Thoracic aorta (tissue), 2 donors: Measurements from ENCODE around the gene RBM47. TPM values are rescaled to one million over a fixed set of nuclear protein-coding genes. Genes with fewer than 3 reads are reported as not detected.

Experiments
- ATAC-seq: fragments of 150-250 bp; one replicate; pipeline ENCODE4 v1.8.0; 2017; ENCODE audit warnings: low read depth; ENCODE audit not compliant: insufficient number of reproducible peaks, low FRiP score
- DNase-seq: peaks from one replicate; pipeline ENCODE4 v3.0.0-alpha.2; 2020; ENCODE audit warnings: low spot score
- H3K27ac ChIP-seq, 2 donors: fragments of 200-600 bp; sonication (generic); 1 replicate in 1 of 2; 2 replicates in 1 of 2; pipeline ENCODE4 v1.5.1; 2016; ENCODE audit warnings: mild to moderate bottlenecking in 2 of 2, moderate library complexity in 2 of 2
- H3K27me3 ChIP-seq: fragments of 200-600 bp; sonication (generic); replicated peaks from 2 replicates; pipeline ENCODE4 v1.6.0; 2016; ENCODE audit warnings: mild to moderate bottlenecking; ENCODE audit not compliant: insufficient read depth
- H3K36me3 ChIP-seq: fragments of 200-600 bp; sonication (generic); one replicate; pipeline ENCODE4 v1.5.1; 2016
- H3K4me1 ChIP-seq, 2 donors: fragments of 200-600 bp; sonication (generic); 1 replicate in 1 of 2; 2 replicates in 1 of 2; pipeline versions ENCODE4 v1.5.1 to v1.6.0; 2016; ENCODE audit warnings: low read depth in 2 of 2, mild to moderate bottlenecking in 1 of 2; ENCODE audit not compliant: control insufficient read depth in 1 of 2
- H3K4me3 ChIP-seq: fragments of 200-600 bp; sonication (generic); 2 replicates; pipeline ENCODE4 v1.5.1; 2016; ENCODE audit warnings: mild to moderate bottlenecking
- H3K9me3 ChIP-seq: fragments of 200-600 bp; sonication (generic); 2 replicates; pipeline ENCODE4 v1.5.1; 2016
- CTCF ChIP-seq: fragments of 200-600 bp; sonication (generic); IDR thresholded peaks from one replicate; pipeline ENCODE4 v1.5.1; 2019; ENCODE audit warnings: antibody characterized with exemption
- total RNA-seq, 2 donors: library from RNA; depleted of rRNA; stranded (reverse); fragments of >200 nt; gene quantifications; one replicate each; pipeline versions ENCODE4 v1.1.0 to v1.2.3, GENCODE V29; 2016

The RBM47 gene
- total RNA-seq, 2 donors from 2014 or later: 31.5 to 56.7 TPM

DNA sequence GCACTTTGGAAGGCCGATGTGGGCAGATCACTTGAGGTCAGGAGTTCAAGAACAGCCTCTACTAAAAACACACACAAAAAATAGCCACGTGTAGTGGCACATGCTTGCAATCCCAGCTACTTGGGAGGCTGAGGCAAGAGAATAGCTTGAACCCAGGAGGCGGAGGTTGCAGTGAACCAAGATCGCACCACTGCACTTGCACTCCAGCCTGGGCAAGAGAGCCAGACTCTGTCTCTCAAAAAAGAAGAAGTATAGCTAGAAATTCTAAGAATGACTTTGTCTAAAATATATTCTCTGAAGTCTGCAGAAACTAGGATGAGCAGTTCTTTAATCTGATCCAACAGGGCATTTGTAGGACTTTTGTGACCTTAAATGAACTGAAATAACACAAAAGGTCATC, 17.4 kb downstream of the RBM47 start:
- Histone ChIP-seq H3K4me3 (no peak overlapping the region), H3K27me3 (no peaks in the 10 kb centered on the region), H3K27ac (no peak overlapping the region), H3K9me3 (no peaks in the 10 kb centered on the region), H3K36me3 (no peaks in the 10 kb centered on the region), H3K4me1 (no peaks in the 10 kb centered on the region)
- DNase-seq (no peak), ATAC-seq (no peak)
- TF ChIP-seq CTCF: no peak

DNA sequence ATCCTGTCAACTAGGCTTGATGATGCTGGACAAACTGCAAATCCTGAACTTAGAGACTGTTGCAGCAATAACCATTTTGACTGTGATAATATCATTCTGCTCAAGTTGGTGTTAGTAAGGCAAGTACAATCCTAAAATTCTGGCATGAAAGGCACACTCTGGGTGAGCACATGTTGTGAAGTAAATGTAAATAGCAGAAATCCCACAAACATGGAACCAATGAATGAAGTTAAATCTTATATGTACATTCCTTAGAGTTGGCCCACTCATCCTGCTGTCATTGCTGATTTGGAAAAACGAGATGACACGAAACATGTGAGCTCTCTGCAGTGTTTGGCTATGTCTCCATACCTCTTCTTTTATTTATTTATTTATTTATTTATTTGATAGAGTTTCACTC, 21.0 kb downstream of the RBM47 start:
- DNase-seq: no peak
- H3K4me3 ChIP-seq: no peak overlapping the region
- TF ChIP-seq CTCF: no peak
- no peak for ATAC-seq
- no peak overlapping the region for H3K27ac ChIP-seq
- H3K36me3 ChIP-seq: no peaks in the 10 kb centered on the region
- no peaks in the 10 kb centered on the region for H3K9me3 ChIP-seq
- no peaks in the 10 kb centered on the region for H3K27me3 ChIP-seq
- H3K4me1 ChIP-seq: no peaks in the 10 kb centered on the region

DNA sequence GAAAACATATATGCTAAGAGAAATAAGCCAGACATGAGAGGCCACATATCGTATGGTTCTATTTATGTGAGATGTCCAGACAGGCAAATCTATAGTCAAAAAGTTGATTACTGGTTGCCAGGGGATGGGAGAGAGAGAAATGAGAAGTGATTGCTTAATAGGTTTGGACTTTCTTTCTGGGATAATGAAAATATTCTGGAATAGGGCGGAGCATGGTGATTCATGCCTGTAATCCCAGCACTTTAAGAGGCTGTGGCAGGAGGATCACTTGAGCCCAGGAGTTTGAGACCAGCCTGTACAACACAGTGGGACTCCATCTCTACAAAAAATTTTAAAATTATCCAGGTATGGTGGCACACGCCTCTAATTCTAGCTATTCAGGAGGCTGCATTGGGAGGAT, 22.4 kb downstream of the RBM47 start:
- DNase-seq (no peak), ATAC-seq (no peak)
- Histone ChIP-seq H3K27ac (no peak overlapping the region), H3K4me1 (no peaks in the 10 kb centered on the region), H3K9me3 (no peaks in the 10 kb centered on the region), H3K4me3 (no peak overlapping the region), H3K36me3 (no peaks in the 10 kb centered on the region), H3K27me3 (no peaks in the 10 kb centered on the region)
- no peak for TF ChIP-seq CTCF

- Histone ChIP-seq H3K4me1 (no peaks in the 10 kb centered on the region), H3K27me3 (no peaks in the 10 kb centered on the region), H3K4me3 (no peak overlapping the region), H3K36me3 (no peaks in the 10 kb centered on the region), H3K9me3 (no peaks in the 10 kb centered on the region), H3K27ac (no peak overlapping the region)
- TF ChIP-seq CTCF: no peak
- no peak for ATAC-seq
- DNase-seq: no peak
Observed at GRCh38 chr4:40606239-40606767, 23.4 kb downstream of the RBM47 start.

DNA sequence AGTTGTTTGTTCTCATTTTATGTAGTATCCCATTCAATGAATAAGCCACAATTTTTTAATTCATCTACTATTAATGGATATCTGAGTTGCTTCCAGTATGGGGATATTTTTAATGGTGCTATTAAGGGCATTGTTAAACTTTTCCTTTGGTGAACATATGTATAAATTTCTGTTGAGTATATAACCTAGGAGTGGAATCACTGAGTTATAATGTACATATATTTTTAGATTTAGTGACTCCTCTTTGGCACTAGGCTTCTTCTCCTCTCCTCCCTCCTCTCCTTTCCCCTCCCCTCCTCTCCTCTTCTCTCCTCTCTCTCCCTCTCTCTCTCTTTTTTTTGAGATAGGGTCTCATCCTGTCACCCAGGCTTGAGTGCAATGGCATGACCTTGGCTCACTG, 26.4 kb downstream of the RBM47 start:
- Histone ChIP-seq H3K4me1 (no peaks in the 10 kb centered on the region), H3K27ac (no peak overlapping the region), H3K4me3 (no peak overlapping the region), H3K36me3 (no peaks in the 10 kb centered on the region), H3K9me3 (no peaks in the 10 kb centered on the region), H3K27me3 (no peaks in the 10 kb centered on the region)
- TF ChIP-seq CTCF: no peak
- DNase-seq (no peak), ATAC-seq (no peak)
